ENCODE results near the gene NUP210.

The NUP210 gene

GRCh38 chr3:13318626-13319470 lies 101.3 kb downstream of the NUP210 start:
- DNase-seq: no peak

- no peak for DNase-seq
Observed at GRCh38 chr3:13317596-13318320, 102.4 kb downstream of the NUP210 start.

- DNase-seq: no peak
Observed at GRCh38 chr3:13316603-13317002, 103.5 kb downstream of the NUP210 start.

GRCh38 chr3:13314877-13315276 lies 105.2 kb downstream of the NUP210 start:
- no peak for DNase-seq

- no peak for DNase-seq
Observed at GRCh38 chr3:13313813-13314212, 106.3 kb downstream of the NUP210 start.

GRCh38 chr3:13309004-13309403 lies 111.1 kb downstream of the NUP210 start:
- no peak for DNase-seq

- no peak for DNase-seq
Observed at GRCh38 chr3:13308380-13308801, 111.7 kb downstream of the NUP210 start.

- DNase-seq: no peak
Observed at GRCh38 chr3:13307041-13307440, 113.1 kb downstream of the NUP210 start.

GRCh38 chr3:13305623-13306022 lies 114.5 kb downstream of the NUP210 start:
- no peak for DNase-seq

- no peak for DNase-seq
Observed at GRCh38 chr3:13303410-13303809, 116.7 kb downstream of the NUP210 start.

GRCh38 chr3:13301286-13301987 lies 118.7 kb downstream of the NUP210 start:
- DNase-seq: no peak

GRCh38 chr3:13300546-13301285 lies 119.4 kb downstream of the NUP210 start:
- DNase-seq: no peak

- DNase-seq: no peak
Observed at GRCh38 chr3:13299531-13300155, 120.5 kb downstream of the NUP210 start.

GRCh38 chr3:13296662-13297061 lies 123.5 kb downstream of the NUP210 start:
- DNase-seq: no peak

GRCh38 chr3:13294442-13295351 lies 125.4 kb downstream of the NUP210 start:
- DNase-seq: no peak

GRCh38 chr3:13292375-13292774 lies 127.7 kb downstream of the NUP210 start:
- no peak for DNase-seq

- DNase-seq: no peak
Observed at GRCh38 chr3:13290941-13291340, 129.2 kb downstream of the NUP210 start.

- no peak for DNase-seq
Observed at GRCh38 chr3:13289771-13290285, 130.3 kb downstream of the NUP210 start.

GRCh38 chr3:13288732-13289718 lies 131.1 kb downstream of the NUP210 start:
- no peak for DNase-seq

- DNase-seq: no peak
Observed at GRCh38 chr3:13287833-13288232, 132.3 kb downstream of the NUP210 start.
